ENCODE measurements around the gene LRIG1. TPM values are rescaled to one million over a fixed set of nuclear protein-coding genes. Genes with fewer than 3 reads are reported as not detected.

Gene LRIG1
- total RNA-seq, 1 donor from 2014 or later = 50.8 TPM

- intact Hi-C loops (cut with DNase I) = no loop called here
- ATAC-seq (no peak), DNase-seq (ENCODE audit: low spot score) (no peak)
These were observed 116.7 kb downstream of the LRIG1 start for GRCh38 chr3:66383998-66384745.

- intact Hi-C loops (cut with DNase I) = no loop called here
These were observed 117.8 kb downstream of the LRIG1 start for GRCh38 chr3:66383023-66383422.

GRCh38 chr3:66382142-66382541, 118.7 kb downstream of the LRIG1 start:
- intact Hi-C loops (cut with DNase I) = no loop called here
- DNase-seq (ENCODE audit: low spot score) = no peak
- ATAC-seq = no peak

More at GRCh38 chr3:66383023-66383422, 117.8 kb downstream of the LRIG1 start:
- ATAC-seq (no peak), DNase-seq (ENCODE audit: low spot score) (no peak)

- ATAC-seq (no peak), DNase-seq (ENCODE audit: low spot score) (no peak)
- intact Hi-C loops (cut with DNase I) = no loop called here
These were observed 119.2 kb downstream of the LRIG1 start for GRCh38 chr3:66381626-66382025.

- intact Hi-C loops (cut with DNase I) = no loop called here
- ATAC-seq = no peak
- no peak for DNase-seq (ENCODE audit: low spot score)
These were observed 120.5 kb downstream of the LRIG1 start for GRCh38 chr3:66380200-66380932.

GRCh38 chr3:66379565-66379964, 121.3 kb downstream of the LRIG1 start:
- no peak for DNase-seq (ENCODE audit: low spot score)
- ATAC-seq = no peak
- intact Hi-C loops (cut with DNase I) = no loop called here

GRCh38 chr3:66378256-66378655, 122.6 kb downstream of the LRIG1 start:
- no peak for DNase-seq (ENCODE audit: low spot score)
- intact Hi-C loops (cut with DNase I) = no loop called here
- no peak for ATAC-seq

- ATAC-seq = no peak
- intact Hi-C loops (cut with DNase I) = no loop called here
- no peak for DNase-seq (ENCODE audit: low spot score)
These were observed 123.0 kb downstream of the LRIG1 start for GRCh38 chr3:66377800-66378199.

GRCh38 chr3:66376568-66376967, 124.3 kb downstream of the LRIG1 start:
- peak; percentile 71 for ATAC-seq
- intact Hi-C loops (cut with DNase I) = no loop called here
- DNase-seq (ENCODE audit: low spot score) = no peak

GRCh38 chr3:66372681-66373350, 128.0 kb downstream of the LRIG1 start:
- DNase-seq (ENCODE audit: low spot score) = no peak
- ATAC-seq = peak; percentile 64
- intact Hi-C loops (cut with DNase I) = no loop called here

GRCh38 chr3:66371432-66371831, 129.4 kb downstream of the LRIG1 start:
- ATAC-seq = no peak
- no peak for DNase-seq (ENCODE audit: low spot score)
- intact Hi-C loops (cut with DNase I) = no loop called here

GRCh38 chr3:66370179-66370578, 130.6 kb downstream of the LRIG1 start:
- DNase-seq (ENCODE audit: low spot score) (no peak), ATAC-seq (no peak)
- intact Hi-C loops (cut with DNase I) = no loop called here

- ATAC-seq (no peak), DNase-seq (ENCODE audit: low spot score) (no peak)
- intact Hi-C loops (cut with DNase I) = no loop called here
These were observed 132.8 kb downstream of the LRIG1 start for GRCh38 chr3:66367979-66368378.

- no peak for DNase-seq (ENCODE audit: low spot score)
- ATAC-seq = no peak
- intact Hi-C loops (cut with DNase I) = no loop called here
These were observed 134.1 kb downstream of the LRIG1 start for GRCh38 chr3:66366747-66367146.

- DNase-seq (ENCODE audit: low spot score) (no peak), ATAC-seq (no peak)
- intact Hi-C loops (cut with DNase I) = no loop called here
These were observed 135.7 kb downstream of the LRIG1 start for GRCh38 chr3:66365080-66365479.

- intact Hi-C loops (cut with DNase I) = no loop called here
- ATAC-seq = no peak
- DNase-seq (ENCODE audit: low spot score) = no peak
These were observed 137.7 kb downstream of the LRIG1 start for GRCh38 chr3:66363148-66363547.

- no peak for ATAC-seq
- intact Hi-C loops (cut with DNase I) = no loop called here
- no peak for DNase-seq (ENCODE audit: low spot score)
These were observed 138.3 kb downstream of the LRIG1 start for GRCh38 chr3:66362541-66362941.

GRCh38 chr3:66361356-66361755, 139.5 kb downstream of the LRIG1 start:
- intact Hi-C loops (cut with DNase I) = no loop called here

GRCh38 chr3:66355997-66356396, 144.8 kb downstream of the LRIG1 start:
- ATAC-seq = no peak

More at GRCh38 chr3:66361356-66361755, 139.5 kb downstream of the LRIG1 start:
- DNase-seq (ENCODE audit: low spot score) (no peak), ATAC-seq (no peak)

GRCh38 chr3:66355394-66355793, 145.4 kb downstream of the LRIG1 start:
- ATAC-seq (no peak), DNase-seq (ENCODE audit: low spot score) (no peak)
- intact Hi-C loops (cut with DNase I) = no loop called here

More at GRCh38 chr3:66355997-66356396, 144.8 kb downstream of the LRIG1 start:
- DNase-seq (ENCODE audit: low spot score) = no peak
- intact Hi-C loops (cut with DNase I) = no loop called here

Data from sciatic nerve (tissue), 2 donors.